GM19351 (cell line): ENCODE measurements around the gene RSPO4.

Experiments
- ATAC-seq: cut with Tn5 transposase; IDR thresholded peaks from one replicate; pipeline ENCODE4 v1.9.1; 2021; ENCODE audit warnings: mild to moderate bottlenecking, moderate library complexity; ENCODE audit not compliant: unreplicated experiment

RSPO4 gene

DNA sequence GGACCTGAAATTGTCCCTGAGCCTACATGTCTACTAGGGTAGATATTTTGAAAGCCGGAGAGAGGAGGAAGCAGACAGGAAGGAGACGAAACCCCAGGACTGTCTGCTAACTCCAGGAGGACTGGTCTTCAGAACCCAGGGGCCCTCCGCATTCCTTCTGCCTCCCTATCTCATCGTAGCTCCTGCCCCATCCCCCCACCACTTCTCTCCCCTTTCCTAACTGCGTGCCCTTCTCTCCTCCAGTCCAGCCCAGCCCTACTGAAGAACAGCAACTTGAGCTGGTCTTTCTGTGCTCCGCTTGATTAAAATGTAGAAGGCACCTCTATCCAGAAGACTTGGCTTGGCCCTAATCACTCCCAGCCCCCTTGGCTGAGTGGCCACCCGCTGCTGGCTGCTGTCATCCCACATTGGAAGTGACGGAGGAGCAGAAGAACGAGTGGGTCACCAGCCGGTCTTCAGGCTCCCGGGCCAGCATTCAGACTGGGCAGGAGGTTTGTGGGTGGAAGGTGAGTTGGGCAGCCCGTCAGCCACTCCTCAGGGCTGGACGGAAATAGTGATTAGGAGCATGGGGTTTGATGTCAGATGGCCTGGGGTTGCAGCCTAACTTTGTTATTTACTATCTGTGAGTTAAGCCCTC, 57.2 kb downstream of the RSPO4 start:
- ATAC-seq = no peak

DNA sequence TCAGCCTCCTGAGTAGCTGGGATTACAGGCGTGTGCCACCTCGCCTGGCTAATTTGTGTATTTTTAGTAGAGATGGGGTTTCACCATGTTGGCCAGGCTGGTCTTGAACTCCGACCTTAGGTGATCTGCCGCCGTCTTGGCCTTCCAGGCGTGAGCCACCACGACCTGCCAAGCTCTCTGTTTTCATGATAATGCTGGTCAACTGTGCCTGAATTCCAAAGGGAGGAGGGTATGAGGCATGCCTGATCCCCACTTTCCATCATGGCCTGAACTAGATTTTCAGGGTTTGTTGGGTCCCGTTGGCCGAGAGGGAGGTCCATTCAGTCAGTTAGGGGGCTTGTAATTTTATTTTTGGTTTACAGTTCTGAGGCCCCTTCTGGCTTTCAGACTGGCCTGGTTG, 58.0 kb downstream of the RSPO4 start:
- ATAC-seq = no peak

DNA sequence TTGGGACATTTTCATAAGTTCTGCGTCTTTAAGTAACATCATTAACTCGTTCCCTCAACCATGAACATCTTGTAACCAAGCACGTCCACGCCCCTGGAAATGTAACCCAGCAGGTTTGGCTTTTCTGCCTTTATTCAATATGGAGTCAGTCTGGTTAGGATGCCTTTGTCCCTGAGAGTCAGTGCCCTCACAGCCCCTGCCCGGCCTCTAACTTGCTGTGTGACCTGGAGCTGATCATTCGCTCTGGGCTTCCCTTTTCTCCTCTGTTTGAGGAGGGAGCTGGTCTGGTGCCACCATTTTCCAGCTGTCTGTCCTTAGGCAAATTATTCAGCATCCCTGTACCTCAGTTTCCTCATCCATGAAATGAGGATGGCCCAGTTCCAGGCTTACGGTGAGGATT, 59.5 kb downstream of the RSPO4 start:
- ATAC-seq = no peak

DNA sequence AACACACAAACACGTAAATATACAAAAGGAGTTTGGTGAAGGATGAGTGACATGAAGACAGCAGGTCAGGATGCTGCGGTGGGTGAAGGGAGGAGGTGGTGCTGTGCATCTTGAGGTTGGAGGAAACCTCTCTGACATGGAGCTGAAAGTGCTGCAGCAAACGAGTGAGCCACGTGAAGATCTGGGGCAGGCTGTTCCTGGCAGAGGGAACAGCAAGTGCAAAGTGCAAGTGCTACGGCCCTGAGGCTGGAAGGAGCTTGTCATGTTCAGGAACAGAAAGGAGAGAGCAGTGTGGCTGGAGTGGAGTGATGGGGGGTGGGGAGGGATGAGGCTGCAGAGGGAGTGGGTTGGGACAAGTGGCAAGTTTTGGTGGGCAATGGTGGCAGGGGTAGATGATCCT, 61.2 kb downstream of the RSPO4 start:
- no peak for ATAC-seq

DNA sequence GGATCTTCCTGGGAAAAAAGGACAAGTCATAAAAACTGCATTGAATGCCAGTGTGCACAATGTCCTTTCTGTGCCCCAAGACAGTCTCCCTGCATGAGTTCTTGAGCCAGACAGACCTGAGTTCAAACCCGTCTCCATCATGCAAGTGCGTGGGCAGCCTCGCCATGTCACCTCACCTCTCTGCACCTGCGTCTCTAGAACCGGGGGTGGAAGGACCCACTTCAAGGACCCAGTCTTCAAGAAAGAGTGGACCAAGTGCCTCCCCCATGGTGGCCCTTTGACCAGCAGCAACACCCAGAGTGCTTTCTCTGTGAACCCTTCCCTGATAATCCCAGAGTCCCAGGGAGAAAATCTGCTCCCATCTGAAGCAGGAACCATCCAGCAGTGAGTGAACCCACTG, 62.5 kb downstream of the RSPO4 start:
- no peak for ATAC-seq

DNA sequence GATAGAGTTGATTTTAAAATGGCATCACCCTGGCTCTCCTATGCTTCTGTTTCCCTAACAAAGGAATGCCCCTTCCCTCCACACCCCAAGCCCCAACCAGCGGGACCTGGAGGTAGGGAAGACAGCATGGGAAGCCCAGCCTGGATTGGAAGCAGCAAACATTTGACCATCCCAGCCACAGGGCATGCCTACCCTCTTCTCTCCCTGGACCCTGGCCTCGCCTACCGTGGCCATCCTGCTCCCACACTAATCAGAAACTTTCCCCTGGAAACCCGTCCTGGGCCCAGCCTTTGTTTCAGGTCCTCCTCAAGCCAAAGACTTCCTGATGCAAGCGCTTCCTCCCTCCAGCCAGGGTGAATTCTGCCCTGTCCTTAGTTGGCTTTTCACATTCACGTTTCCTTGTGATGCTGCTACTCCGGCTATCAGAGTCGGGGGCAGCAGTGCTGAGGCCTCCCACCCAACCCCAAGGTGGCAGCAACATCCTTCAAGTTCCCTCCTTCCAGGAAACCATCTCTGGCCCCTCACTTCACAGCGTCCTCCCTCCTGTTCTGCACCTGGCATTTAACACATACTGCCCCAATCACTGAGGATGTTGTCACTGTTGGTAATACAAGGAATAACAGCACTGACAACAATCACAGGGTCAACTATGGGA, 67.8 kb downstream of the RSPO4 start:
- ATAC-seq = no peak

DNA sequence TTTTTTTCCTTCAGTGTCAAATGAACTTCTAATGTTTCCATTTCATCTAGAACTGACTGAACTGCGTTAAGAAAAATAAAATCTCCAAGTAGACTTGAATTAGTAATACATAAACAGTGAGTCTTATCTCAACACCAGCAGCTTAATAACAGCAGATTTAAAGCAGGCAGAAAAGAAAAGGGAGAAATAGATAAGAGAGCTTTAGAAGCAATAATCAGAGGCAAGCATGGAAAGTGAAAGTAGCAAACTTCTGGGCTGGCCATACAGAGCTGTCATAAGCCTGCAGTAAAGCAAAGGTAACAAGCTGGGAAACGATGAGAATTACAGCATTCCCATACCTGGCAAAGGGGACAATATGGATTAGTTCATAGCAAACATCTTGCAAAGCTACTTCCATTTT, 69.1 kb downstream of the RSPO4 start:
- ATAC-seq = no peak

DNA sequence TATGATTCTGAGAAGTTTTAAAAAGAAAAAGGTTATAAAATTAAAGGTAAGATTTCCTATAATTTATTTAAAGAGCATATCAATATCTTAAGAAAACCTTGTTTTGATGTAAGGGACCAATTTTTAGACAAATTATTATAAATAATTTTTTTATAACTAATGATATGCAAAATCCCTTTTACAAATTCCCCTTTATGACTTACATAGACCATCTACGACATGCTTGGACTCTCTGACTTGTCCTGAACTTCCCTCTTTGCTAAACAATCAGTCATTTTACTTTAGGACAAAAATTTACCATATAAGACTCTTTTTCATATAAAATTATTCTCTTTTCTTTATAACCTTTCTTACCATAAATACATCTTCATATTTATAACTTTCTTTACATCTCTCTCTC, 70.7 kb downstream of the RSPO4 start:
- no peak for ATAC-seq

DNA sequence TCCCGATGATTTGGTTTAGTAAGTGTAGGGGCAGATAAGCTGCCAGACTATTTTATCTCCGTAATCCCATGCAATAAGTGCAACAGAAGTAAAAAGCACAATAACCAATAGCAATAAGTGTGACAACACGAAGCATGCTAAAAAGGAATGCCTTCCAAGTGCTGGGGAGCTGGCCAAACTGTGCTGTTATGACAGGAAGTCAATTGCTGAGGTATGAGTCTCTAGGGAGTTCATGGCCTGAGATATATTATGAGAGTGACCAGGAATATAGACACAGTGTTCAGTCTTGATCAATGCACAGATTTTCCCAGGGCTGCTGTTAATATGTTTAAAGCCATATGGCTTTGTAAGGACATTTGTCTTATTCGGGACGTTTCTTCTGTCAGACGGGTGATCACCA, 75.4 kb downstream of the RSPO4 start:
- ATAC-seq = no peak

DNA sequence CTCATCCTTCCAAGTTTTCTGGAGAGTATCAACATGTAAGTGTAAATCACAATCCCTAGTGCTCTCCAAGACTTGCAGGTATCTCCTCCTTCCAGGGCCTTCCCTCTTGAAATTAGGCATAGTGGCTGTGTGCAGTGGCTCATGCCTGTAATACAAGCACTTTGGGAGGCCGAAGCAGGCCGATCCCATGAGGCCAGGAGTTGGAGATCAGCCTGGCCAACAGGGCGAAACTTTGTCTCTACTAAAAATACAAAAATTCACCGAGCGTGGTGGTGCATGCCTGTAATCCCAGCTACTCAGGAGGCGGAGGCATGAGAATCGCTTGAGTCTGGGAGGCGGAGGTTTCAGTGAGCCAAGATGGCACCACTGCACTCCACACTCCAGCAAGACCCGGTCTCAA, 76.6 kb downstream of the RSPO4 start:
- no peak for ATAC-seq

DNA sequence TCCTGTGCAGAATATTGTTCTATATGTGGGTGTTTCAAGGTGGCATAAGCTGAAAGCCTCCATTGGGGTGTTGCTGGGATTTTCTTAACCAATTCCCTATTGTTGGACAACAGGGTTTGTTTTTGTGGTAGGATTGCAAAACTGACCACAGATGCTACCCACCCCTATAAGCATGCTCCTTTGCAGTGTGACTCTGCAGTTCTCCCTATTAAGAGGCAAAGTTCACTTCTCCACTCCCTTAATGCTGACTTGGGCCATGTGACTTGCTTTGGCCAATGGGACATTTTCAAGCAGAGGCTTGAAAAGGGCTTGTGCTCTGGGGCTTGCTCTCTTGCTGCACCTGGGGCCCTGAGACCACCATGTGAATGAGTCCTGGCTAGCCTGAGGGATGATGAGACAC, 77.5 kb downstream of the RSPO4 start:
- no peak for ATAC-seq

DNA sequence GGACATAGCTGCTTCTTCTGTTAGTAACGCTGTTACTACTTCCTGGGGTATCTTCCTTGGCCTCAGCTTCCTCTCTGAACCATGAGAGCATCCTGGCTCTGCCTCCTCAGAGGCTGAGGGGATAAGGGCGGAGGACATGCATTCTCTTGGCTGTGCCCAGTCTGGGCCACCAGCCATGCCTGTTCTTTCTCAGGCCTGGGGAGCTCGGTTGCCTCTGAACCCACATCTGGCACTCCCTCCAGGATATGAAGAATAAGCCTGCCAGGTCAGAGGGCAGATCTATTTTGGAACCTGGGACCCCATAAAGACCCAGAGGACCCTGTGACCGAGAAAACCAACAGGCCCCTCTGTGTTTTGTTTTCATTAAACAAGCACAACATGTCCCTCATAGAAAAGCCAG, 79.3 kb downstream of the RSPO4 start:
- no peak for ATAC-seq

DNA sequence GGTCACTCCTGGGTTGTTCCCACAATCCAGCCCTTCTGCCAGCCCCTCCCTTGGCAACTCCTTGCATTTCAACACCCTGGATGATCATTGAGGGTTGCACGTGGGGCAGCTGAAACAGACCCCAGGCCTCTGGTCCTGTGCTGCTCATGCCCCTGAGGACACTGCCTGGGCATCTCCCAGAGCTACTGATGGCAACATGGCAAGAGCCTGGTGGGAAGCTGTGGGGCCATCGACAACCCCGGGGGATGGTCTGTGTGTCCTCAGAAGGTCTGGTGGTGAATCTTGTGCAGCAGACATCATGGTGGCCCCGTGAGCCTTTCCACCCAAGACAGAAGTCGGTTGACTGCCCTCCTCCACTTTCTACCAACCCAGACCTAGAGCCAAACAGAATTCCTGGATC, 81.0 kb downstream of the RSPO4 start:
- ATAC-seq = no peak

DNA sequence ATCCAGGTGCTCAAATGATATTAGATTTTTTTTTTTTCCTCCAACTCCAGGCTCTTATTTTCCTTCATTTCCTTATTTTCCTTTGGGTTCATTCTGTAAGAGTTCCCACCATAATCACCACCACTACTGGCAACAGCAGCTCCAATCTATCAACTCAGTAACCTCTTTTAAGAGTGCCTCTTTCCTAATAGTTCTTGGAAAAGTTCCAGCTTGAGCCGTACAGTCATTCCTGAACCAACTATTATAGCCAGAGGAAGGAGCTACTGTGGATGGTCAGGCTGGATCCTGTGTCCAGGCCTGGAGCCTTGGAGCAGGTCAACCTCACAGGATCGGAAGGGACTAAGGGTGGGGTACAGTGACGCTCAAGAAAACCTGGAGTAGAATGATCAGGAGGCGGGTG, 81.8 kb downstream of the RSPO4 start:
- no peak for ATAC-seq

DNA sequence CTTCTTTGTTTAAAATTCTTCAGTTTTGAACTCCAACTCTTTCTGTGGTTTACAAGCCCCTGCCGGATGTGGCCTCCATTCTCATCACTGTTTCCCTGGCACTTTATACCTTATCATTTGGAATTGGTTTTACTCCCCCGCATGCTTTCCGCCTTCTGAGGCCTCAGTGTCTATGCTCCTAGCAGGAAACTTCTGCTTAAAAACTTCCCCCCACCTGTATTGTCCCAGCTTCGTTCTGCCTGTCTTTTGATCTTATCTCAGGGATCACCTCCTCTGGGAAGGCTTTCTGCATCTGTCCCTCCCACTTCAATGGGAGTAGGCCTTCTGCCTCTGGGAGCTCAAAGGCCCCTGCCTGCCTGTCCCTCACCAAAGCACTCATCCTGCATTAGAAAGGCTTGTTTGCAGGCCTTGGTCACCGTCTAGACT, 82.6 kb downstream of the RSPO4 start:
- no peak for ATAC-seq

DNA sequence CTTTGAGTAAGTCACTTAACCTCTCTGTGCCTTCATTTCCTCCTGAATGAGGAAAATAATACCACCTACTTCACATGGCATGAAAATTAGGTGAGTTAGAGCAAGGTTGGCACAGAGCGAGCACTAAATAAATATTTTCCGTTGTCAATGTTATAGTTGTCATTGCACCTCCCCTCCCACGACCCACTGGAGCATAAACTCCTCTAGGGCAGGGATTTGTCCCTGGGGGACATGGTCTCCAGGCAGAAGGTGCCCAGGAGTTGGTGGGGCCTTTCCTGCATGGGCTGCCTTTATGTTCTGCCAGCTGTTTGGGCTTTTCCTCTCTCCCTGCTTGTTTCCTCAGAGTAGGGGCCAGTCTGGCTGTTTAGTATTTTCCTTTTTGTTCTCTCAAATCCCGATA, 84.7 kb downstream of the RSPO4 start:
- ATAC-seq = no peak

DNA sequence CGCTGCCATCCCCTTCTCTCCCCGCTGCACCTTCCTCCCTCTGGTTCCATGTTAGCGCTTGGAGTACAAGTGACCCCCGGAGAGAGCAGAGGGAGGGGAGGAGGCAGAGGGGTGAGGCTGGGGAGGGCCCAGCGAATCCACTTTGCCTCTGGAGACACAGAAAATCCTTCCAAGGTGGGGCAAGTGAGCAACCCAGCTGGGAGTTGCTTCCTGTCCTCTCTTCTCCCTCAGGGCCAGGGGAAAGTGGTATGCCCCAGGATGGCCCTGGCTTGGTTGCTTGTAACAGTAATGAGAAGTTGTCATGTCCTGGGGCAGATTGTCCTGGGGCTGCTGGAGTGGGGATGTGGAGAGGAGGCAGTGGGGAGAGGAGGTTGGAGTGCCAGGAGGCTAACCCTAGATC, 85.3 kb downstream of the RSPO4 start:
- no peak for ATAC-seq

DNA sequence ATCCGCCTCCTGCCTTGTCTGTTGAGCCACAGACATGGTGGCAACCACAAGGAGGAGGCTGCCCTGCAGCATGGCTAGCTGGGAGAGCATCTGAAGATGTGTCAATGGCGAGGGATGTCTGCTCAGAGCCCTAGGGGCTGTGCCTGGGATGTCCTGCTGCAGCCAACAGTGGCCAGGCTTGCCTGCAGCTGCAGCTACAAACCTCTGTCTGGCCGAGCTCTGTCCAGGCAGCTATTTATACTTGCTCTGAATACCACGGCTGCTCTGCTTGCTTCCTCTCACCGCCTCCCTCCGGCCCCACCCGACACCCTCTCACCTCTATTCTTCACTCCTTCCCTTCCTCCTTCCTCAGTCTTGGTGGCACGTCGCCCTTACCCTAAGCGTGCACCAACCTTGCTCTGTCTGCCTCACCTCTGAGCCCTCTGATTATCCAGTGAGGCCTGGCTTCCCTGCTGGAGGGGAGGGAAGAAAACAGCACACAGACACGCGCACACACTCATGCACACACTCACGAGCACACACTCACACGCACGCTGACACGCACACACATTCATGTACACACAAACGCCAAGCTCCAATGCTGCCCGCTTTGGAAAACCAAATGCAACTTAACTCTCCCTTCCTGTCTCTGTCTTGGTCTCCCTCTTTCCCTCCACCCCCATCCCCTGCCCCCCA, 85.8 kb downstream of the RSPO4 start, which contains the start of gene ANGPT4:
ANGPT4 (minus strand) TSS at position 210 of the 675 bp plus-strand sequence; CDS start at position 90, 120 bp downstream.
- no peak for ATAC-seq

DNA sequence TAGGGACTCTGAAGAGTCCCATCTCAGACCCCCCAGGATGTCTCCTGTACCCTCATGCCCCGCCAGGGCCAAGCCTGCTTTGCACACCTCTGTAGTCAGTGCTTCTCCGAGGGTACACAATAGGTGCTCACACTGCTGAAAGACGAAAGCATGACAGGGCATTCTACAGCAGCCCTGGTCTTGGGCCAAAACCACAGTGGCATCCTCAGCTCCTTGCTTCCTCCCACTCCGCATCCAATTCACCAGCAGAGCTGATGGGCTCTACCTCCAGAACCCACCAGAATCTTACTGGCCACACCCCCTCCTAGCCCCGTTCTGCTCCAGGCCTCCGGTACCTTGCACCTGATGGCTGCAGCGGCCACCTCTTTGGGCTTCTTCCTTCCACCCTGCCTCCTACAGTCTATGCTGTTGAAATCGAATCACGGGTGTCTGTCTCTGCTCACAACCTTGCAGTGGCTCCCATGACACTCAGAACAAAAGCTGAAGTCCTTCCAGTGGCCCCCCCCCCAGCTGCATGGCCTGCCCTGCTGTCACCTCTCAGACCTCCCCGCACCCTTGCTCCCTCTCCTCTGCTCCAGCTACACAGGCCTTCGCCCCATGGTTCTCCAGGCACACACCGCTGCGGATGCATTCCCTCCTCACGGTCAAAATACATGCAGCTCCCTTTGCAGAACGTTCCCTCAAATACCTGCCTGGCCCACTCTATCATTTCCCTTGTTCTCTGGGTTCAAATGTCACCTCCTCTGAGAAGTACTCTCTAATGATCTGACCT, 87.2 kb downstream of the RSPO4 start:
- no peak for ATAC-seq

DNA sequence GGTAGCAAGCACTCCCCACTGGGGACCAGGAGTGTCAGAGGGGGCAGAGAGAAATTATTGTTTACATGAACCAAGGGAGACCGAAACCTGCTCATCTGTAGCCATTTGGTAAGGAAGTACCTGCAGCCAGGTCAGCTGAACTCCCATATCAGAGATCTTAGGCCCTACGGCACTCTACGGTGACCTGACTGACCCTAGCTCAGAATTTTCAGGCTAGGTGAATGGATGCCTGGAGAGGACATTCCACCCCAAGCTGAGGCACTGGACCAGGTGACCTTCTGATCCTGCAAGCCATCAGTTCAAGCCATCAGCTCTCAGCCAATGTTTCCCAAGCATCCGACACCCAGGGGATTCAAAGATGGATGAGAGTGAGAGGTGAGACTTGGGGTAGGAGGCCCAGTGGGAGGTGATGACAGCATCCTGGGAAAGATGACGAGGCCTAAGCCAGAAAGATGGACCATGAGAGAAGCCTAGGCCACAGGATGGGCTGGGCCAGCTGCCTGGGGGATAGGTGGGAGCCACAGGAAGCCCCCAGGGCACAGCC, 88.7 kb downstream of the RSPO4 start:
- ATAC-seq = no peak

DNA sequence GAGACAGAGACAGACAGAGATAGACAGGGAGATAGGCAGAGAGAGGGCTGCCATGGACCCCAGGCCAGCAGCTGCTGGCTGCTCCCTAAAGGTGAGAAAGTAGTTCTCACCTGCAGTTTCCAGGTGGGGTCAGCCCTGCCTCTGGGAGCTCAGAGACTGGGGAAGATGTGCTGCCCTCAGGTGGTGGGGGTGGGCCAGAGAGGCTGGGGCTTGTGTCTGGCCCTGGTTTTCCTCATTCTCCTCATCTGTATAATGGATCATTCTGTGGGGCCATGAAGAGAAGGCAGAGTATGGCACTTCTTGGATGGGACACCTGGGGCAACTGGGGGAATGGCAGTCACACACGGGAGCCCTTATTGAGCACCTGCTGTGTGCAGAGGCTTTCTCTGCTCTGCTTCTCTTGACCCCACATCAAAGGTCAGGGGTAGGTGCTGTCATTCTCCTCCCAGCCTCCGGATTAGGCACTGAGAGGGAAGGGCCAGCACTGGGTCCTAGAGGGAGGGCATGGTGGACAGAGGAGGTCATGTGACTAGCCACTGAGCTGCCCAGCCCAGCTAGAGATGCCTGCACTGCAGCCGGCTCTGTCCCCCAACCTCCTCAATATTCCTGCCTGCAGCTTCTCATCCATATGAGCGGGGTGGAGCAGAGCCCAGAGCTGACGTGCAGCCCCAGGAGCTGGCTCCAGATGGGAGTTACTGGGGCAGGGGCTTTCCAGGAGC, 90.1 kb downstream of the RSPO4 start:
- ATAC-seq = no peak
